Measurements from ENCODE around the gene BNC2. TPM values are rescaled to one million over a fixed set of nuclear protein-coding genes. Genes with fewer than 3 reads are reported as not detected.

BNC2 gene
- total RNA-seq, 4 donors from 2014 or later = 3.9 to 45.4 (median 13.1) TPM

DNA sequence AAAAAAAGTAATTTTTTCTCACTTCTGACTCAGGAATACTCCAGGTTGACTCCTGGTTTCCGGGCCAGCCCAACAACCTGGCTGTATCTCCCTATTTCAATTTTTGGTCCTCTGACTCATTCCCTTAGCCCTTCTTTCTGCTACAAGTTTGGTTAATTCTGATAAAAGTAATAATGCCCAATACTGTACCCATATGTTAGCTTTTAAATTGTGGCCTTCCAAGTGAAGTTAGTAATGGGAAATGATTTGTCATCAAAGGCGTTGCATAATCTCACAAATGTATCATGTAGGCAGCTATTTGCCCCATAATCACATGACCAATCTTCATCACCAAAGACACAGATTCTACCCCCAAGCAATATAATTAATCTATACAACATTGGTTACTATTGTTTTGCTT, 31.1 kb upstream of the BNC2 start:
- Histone ChIP-seq H3K4me1 (no peaks in the 10 kb centered on the region), H3K36me3 (no peaks in the 10 kb centered on the region), H3K27ac (no peak overlapping the region), H3K27me3 (no peaks in the 10 kb centered on the region), H3K4me3 (no peak overlapping the region), H3K9me3 (no peaks in the 10 kb centered on the region)
- no peak for DNase-seq
- TF ChIP-seq POLR2A (IDR thresholded peaks at IDR 0.05) = no peak

DNA sequence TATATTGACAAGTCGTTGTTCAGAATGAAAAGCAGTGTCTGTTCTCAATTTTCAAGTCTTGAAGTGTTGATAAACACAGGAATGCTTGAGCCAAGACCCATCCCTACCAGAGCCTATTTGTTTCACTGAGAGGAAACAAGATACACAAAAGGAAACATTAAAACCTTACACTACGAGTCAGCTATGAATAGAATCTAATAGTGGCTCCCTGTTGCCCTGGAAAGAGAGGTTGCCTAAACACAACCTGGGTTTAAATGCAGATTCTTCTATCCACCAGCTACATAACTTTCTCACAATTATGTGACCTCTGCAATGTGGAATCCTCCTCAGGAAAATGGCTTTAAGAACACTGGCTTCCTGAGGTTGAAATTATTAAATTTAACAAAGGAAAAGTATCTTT, 29.1 kb upstream of the BNC2 start:
- DNase-seq = no peak
- H3K27ac ChIP-seq = no peak overlapping the region
- TF ChIP-seq, protein P1, sequence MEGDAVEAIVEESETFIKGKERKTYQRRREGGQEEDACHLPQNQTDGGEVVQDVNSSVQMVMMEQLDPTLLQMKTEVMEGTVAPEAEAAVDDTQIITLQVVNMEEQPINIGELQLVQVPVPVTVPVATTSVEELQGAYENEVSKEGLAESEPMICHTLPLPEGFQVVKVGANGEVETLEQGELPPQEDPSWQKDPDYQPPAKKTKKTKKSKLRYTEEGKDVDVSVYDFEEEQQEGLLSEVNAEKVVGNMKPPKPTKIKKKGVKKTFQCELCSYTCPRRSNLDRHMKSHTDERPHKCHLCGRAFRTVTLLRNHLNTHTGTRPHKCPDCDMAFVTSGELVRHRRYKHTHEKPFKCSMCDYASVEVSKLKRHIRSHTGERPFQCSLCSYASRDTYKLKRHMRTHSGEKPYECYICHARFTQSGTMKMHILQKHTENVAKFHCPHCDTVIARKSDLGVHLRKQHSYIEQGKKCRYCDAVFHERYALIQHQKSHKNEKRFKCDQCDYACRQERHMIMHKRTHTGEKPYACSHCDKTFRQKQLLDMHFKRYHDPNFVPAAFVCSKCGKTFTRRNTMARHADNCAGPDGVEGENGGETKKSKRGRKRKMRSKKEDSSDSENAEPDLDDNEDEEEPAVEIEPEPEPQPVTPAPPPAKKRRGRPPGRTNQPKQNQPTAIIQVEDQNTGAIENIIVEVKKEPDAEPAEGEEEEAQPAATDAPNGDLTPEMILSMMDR (IDR thresholded peaks at IDR 0.05) = no peak
- no peaks in the 10 kb centered on the region for H3K4me1 ChIP-seq
- H3K36me3 ChIP-seq = no peaks in the 10 kb centered on the region
- H3K4me3 ChIP-seq = no peak overlapping the region
- no peaks in the 10 kb centered on the region for H3K9me3 ChIP-seq
- no peaks in the 10 kb centered on the region for H3K27me3 ChIP-seq

DNA sequence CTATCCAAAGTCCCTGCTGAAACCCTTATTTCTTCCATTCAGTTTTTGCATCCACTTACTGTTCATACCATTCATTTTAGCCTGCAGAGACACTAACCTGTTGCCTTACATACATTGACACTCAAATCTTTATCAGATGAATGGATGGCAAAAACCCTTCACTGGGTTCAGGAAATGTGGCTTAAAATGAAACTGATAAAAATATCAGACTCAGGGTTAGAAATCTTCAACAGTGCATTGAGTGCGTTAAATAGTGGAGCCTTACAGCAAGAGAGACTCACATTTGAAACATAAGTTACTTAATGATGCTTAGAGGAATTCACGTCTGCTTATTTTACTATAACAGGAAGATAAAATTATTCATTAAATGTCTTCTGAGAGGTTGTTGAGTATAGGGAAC, 28.0 kb upstream of the BNC2 start:
- Histone ChIP-seq H3K4me1 (no peaks in the 10 kb centered on the region), H3K27me3 (no peaks in the 10 kb centered on the region), H3K9me3 (no peaks in the 10 kb centered on the region), H3K36me3 (no peaks in the 10 kb centered on the region), H3K4me3 (no peak overlapping the region), H3K27ac (no peak overlapping the region)
- DNase-seq = no peak
- TF ChIP-seq, protein P1 (IDR thresholded peaks at IDR 0.05) = no peak
- no peak for TF ChIP-seq POLR2A (IDR thresholded peaks at IDR 0.05)

DNA sequence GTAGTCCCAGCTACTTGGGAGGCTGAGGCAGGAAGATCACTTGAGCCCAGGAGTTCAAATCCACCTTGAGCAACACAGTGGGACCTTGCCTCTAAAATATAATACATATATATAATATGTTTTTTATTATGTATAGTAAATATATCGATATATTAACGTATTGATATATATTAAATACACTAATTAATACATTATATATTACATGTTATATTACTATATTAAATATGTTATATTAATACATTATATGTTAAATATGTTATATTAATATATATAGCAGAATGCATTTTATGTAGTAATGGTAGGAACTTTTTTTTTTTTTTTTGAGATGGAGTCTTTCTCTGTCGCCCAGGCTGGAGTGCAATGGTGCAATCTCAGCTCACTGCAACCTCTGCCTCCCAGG, 18.1 kb upstream of the BNC2 start:
- Histone ChIP-seq H3K27me3 (no peaks in the 10 kb centered on the region), H3K9me3 (no peaks in the 10 kb centered on the region), H3K36me3 (no peaks in the 10 kb centered on the region), H3K4me3 (no peak overlapping the region), H3K4me1 (no peaks in the 10 kb centered on the region), H3K27ac (no peak overlapping the region)
- no peak for TF ChIP-seq POLR2A (IDR thresholded peaks at IDR 0.05)
- TF ChIP-seq, protein P1 (IDR thresholded peaks at IDR 0.05) = no peak
- no peak for DNase-seq

DNA sequence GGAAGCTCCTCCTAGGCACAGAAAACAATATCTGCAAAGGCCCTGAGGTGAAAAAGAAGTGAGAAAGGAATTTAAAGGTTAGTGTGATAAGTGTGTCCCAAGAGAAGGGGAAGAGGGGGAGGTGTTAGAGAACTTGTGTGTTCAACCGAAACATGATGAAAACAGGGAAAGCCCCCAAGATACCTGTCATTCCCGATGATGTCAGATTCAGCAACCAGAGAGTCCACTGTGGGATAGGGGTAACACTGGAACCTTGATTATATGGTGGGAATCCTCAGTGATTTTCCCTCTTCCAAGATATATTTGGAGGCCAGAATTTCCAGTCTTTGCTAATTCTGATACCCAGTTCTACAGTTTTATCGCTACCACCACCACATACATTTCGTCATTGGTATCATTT, 15.5 kb upstream of the BNC2 start:
- Histone ChIP-seq H3K9me3 (no peaks in the 10 kb centered on the region), H3K27me3 (no peaks in the 10 kb centered on the region), H3K4me3 (no peak overlapping the region), H3K4me1 (no peaks in the 10 kb centered on the region), H3K36me3 (no peaks in the 10 kb centered on the region), H3K27ac (no peak overlapping the region)
- DNase-seq = no peak
- TF ChIP-seq, protein P1 (IDR thresholded peaks at IDR 0.05) = no peak
- no peak for TF ChIP-seq POLR2A (IDR thresholded peaks at IDR 0.05)

DNA sequence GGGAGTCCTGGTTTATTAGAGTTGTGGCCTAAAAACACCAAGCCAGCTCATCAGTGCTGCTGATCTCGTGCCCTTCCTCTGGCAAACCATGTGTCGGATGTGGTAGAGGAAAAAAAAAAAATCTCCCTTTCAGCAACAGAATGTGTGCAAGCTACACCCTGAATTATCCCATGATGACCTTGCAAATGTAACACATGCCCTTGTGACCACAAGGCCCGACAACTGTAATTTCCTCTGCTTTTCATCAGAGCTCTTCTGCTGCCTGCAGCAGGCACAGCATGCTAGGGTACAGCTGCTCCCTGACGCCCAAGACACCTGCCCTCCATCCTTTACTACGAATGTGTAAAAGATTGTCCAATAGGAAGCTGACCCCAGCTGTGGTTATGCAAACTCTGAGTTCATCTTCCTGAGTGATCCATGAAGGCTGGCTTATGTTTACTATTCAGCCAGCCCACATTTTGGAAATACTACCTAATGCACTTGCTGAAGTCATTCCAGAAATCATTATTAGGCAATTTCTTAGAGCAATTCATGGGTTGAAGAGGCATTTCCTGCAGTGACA, 14.6 kb upstream of the BNC2 start:
- no peak for TF ChIP-seq POLR2A (IDR thresholded peaks at IDR 0.05)
- TF ChIP-seq, protein P1 (IDR thresholded peaks at IDR 0.05) = no peak
- Histone ChIP-seq H3K36me3 (no peaks in the 10 kb centered on the region), H3K27me3 (no peaks in the 10 kb centered on the region), H3K27ac (no peak overlapping the region), H3K4me1 (no peaks in the 10 kb centered on the region), H3K9me3 (no peaks in the 10 kb centered on the region), H3K4me3 (no peak overlapping the region)
- no peak for DNase-seq

Measured in Peyer's patch (tissue), 4 donors.